NB4 (cell line): ENCODE data around the gene KIF12.

ENCODE experiments used
- DNase-seq: peaks from one replicate; pipeline ENCODE4 v3.0.0; 2010; ENCODE audit warnings: low read depth
- H3K4me3 ChIP-seq: one replicate; pipeline ENCODE4 v1.5.1; 2011; ENCODE audit warnings: mild to moderate bottlenecking, low read depth, low read length, moderate library complexity
- CTCF ChIP-seq: IDR thresholded peaks from one replicate; pipeline ENCODE4 v1.5.1; 2012; ENCODE audit warnings: low read depth, low read length
- MYC ChIP-seq: IDR thresholded peaks from 2 replicates; pipeline ENCODE4 v1.6.1; 2011; ENCODE audit warnings: low read depth, low read length
- POLR2A ChIP-seq: IDR thresholded peaks from 2 replicates; pipeline ENCODE4 v1.6.1; 2011; ENCODE audit warnings: mild to moderate bottlenecking; ENCODE audit not compliant: insufficient read length; ENCODE audit errors: extremely low read depth
- TF ChIP-seq, protein P1 (sequence below): IDR thresholded peaks from 2 replicates; pipeline ENCODE4 v1.6.1; 2011; ENCODE audit warnings: low read depth, low read length

Gene KIF12

GRCh38 chr9:114061292-114061691 lies 37.8 kb downstream of the KIF12 start:
- no peak for DNase-seq
- TF ChIP-seq CTCF = no peak
- TF ChIP-seq, protein P1, sequence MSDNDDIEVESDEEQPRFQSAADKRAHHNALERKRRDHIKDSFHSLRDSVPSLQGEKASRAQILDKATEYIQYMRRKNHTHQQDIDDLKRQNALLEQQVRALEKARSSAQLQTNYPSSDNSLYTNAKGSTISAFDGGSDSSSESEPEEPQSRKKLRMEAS = no peak
- no peak for TF ChIP-seq MYC
- no peak for TF ChIP-seq POLR2A
- H3K4me3 ChIP-seq = no peak overlapping the region

GRCh38 chr9:114060711-114061110 lies 38.4 kb downstream of the KIF12 start:
- TF ChIP-seq MYC (no peak), CTCF (no peak), POLR2A (no peak)
- TF ChIP-seq, protein P1 = no peak
- H3K4me3 ChIP-seq = no peak overlapping the region
- DNase-seq = no peak

DNA sequence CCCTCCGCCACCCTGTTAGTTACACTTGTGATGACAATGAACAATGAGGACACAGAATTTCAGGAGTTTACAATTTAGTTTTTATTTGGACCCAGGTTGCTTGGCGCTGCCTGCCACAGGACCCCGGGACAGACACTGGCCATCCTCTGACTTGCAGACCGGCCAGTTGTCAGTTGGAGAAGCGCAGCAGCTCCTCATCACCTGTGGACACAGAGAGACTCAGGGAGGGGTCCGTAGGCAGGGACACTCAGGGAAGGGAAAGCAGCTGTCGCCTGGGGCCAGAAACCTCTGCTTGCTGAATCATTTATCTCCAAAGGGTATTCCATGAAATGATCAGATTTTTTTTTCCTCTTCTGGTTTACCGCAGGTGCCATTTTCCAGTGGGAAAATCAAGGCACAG lies 39.0 kb downstream of the KIF12 start:
- no peak overlapping the region for H3K4me3 ChIP-seq
- DNase-seq = no peak

DNA sequence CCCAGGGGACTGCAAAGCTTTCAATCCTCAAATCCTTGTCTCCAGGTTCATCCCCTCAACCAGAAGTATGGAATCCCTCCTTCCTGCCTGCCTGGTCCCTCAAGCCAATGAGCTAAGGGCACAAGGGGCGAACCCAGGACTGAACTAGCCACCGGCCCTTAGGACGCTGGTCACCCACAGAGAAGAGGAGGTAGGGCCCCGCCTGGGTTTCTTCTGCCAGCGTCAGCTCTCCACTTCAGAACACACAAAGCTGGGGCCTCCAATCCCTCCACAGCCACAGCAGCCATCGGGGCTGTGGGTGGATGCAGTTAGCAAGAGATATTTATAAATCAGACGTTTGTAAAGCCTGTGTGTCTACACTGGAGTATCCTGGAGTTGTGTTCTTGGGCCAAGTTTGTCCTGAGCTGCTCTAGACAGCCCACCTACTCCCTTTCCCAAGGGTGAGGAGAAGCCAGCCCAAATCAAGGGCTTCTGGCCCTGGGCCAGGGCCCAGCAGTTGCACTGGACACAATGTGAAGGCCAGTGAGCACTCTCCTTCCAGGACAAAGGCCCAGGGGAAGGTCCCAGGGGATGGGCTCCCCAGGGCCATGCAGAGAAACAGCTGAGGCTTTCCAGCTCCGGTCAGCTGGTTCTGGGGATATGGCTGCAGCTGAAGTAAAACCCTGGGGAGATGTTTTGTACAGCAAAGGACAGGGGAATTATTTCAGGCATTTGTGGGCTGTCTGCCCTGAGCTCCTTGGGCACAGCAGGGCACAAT lies 39.9 kb downstream of the KIF12 start:
- no peak for TF ChIP-seq CTCF
- TF ChIP-seq, protein P1 = no peak
- no peak for TF ChIP-seq MYC
- no peak for TF ChIP-seq POLR2A
- no peak for DNase-seq
- H3K4me3 ChIP-seq = no peak overlapping the region

More for the DNA sequence above, 39.0 kb downstream of the KIF12 start:
- TF ChIP-seq, protein P1 = no peak
- TF ChIP-seq POLR2A (no peak), MYC (no peak), CTCF (no peak)

- no peak for DNase-seq
- TF ChIP-seq, protein P1 = no peak
- TF ChIP-seq POLR2A (no peak), CTCF (no peak), MYC (no peak)
- no peak overlapping the region for H3K4me3 ChIP-seq
These were observed 40.4 kb downstream of the KIF12 start for GRCh38 chr9:114058688-114059046.
